SU-DHL-6 (cell line): ENCODE data around the gene F12.

Experiments used
- H2AFZ ChIP-seq: fragments of 200-600 bp; sonication (generic); 2 replicates; pipeline ENCODE4 v1.6.1; 2014; ENCODE audit warnings: low read depth, mild to moderate bottlenecking, moderate library complexity, mixed read lengths, antibody characterized with exemption, low read length; ENCODE audit not compliant: severe bottlenecking
- H3F3A ChIP-seq: fragments of 200-600 bp; shearing (Covaris generic); 2 replicates; pipeline ENCODE4 v1.6.0; 2016; ENCODE audit warnings: antibody characterized with exemption, mild to moderate bottlenecking; ENCODE audit not compliant: insufficient read depth
- H3K27ac ChIP-seq: fragments of 200-600 bp; sonication (generic); 2 replicates; pipeline ENCODE4 v1.5.1; 2016; ENCODE audit warnings: low read depth, mild to moderate bottlenecking, low read length, moderate library complexity, mixed read lengths
- H3K27me3 ChIP-seq: fragments of 200-600 bp; sonication (generic), shearing (Covaris generic); 2 replicates; pipeline ENCODE4 v1.6.0; 2014; ENCODE audit warnings: mild to moderate bottlenecking, low read length
- H3K36me3 ChIP-seq: fragments of 200-600 bp; sonication (generic); 2 replicates; pipeline ENCODE4 v1.6.1; 2014; ENCODE audit warnings: mild to moderate bottlenecking, low read length, mixed read lengths
- H3K4me2 ChIP-seq: fragments of 300-600, 200-600 bp; shearing (Covaris generic), sonication (generic); 2 replicates; pipeline ENCODE4 v1.6.0; 2014; ENCODE audit warnings: low read length, low read depth, mild to moderate bottlenecking; ENCODE audit not compliant: poor library complexity, severe bottlenecking
- H3K4me3 ChIP-seq: fragments of 200-600 bp; sonication (generic); 2 replicates; pipeline ENCODE4 v1.5.1; 2014; ENCODE audit warnings: antibody characterized with exemption, low read length, mild to moderate bottlenecking, mixed read lengths; ENCODE audit not compliant: insufficient read depth, poor library complexity, severe bottlenecking
- H3K79me2 ChIP-seq: fragments of 200-600 bp; sonication (generic); 2 replicates; pipeline ENCODE4 v1.6.1; 2014; ENCODE audit warnings: mild to moderate bottlenecking, low read length, moderate library complexity; ENCODE audit not compliant: insufficient read depth
- H3K9ac ChIP-seq: fragments of 200-600 bp; sonication (generic); 2 replicates; pipeline ENCODE4 v1.7.0; 2014; ENCODE audit warnings: mild to moderate bottlenecking, low read length
- H3K9me2 ChIP-seq: fragments of 200-600 bp; sonication (generic); replicated peaks from 2 replicates; pipeline ENCODE4 v1.6.1; 2014; ENCODE audit warnings: low read length; ENCODE audit not compliant: insufficient read depth
- H3K9me3 ChIP-seq: fragments of 200-600 bp; sonication (generic); 2 replicates; pipeline ENCODE4 v1.6.1; 2014; ENCODE audit warnings: low read length, mixed read lengths; ENCODE audit not compliant: insufficient read depth
- H4K20me1 ChIP-seq: fragments of 200-600 bp; sonication (generic); 2 replicates; pipeline ENCODE4 v1.6.1; 2014; ENCODE audit warnings: low read depth, mild to moderate bottlenecking, antibody characterized with exemption, low read length, moderate library complexity, mixed read lengths
- CTCF ChIP-seq: fragments of 200-600 bp; sonication (generic); IDR thresholded peaks from one replicate; pipeline ENCODE4 v1.5.1; 2017; ENCODE audit warnings: antibody characterized with exemption, mild to moderate bottlenecking, low read length, moderate library complexity; ENCODE audit not compliant: insufficient read depth, poor library complexity, severe bottlenecking
- EZH2phosphoT487 ChIP-seq: fragments of 200-600 bp; sonication (generic), shearing (Covaris generic); conservative IDR thresholded peaks from 2 replicates; pipeline ENCODE4 v1.6.1; 2018; ENCODE audit warnings: mild to moderate bottlenecking, antibody characterized with exemption, low read length, moderate library complexity, mixed read lengths

F12 gene

GRCh38 chr5:177455036-177455660 lies 45.8 kb upstream of the F12 start:
- H3F3A ChIP-seq: peaks cover 13% of the 10 kb centered on the region
- peaks cover 3% of the 10 kb centered on the region; the same call in 1 of the 2 replicates for H4K20me1 ChIP-seq
- H3K27me3 ChIP-seq: no peaks in the 10 kb centered on the region
- no peaks in the 10 kb centered on the region for H3K9me3 ChIP-seq
- TF ChIP-seq CTCF (peak; percentile 68), EZH2phosphoT487 (no peak)
- peak overlapping the region; percentile 96 for H3K4me2 ChIP-seq
- peak overlapping the region; percentile 93 for H3K27ac ChIP-seq
- peak overlapping the region; percentile 71 for H2AFZ ChIP-seq
- H3K79me2 ChIP-seq: no peaks in the 10 kb centered on the region
- H3K9ac ChIP-seq: peak overlapping the region; percentile 85
- H3K9me2 ChIP-seq: no peaks in the 10 kb centered on the region
- H3K36me3 ChIP-seq: no peaks in the 10 kb centered on the region
- H3K4me3 ChIP-seq: peak overlapping the region; percentile 68

GRCh38 chr5:177454397-177455035 lies 45.2 kb upstream of the F12 start:
- Histone ChIP-seq H3K4me3 (peak overlapping the region; percentile 68), H3K4me2 (peak overlapping the region; percentile 96), H3K27me3 (no peaks in the 10 kb centered on the region), H3K9ac (peak overlapping the region; percentile 85), H3K36me3 (no peaks in the 10 kb centered on the region), H3K9me3 (no peaks in the 10 kb centered on the region), H2AFZ (peak overlapping the region; percentile 71), H3K9me2 (no peaks in the 10 kb centered on the region), H4K20me1 (peaks cover 3% of the 10 kb centered on the region; the same call in 1 of the 2 replicates), H3K79me2 (no peaks in the 10 kb centered on the region), H3F3A (peaks cover 13% of the 10 kb centered on the region), H3K27ac (peak overlapping the region; percentile 93)
- no peak for TF ChIP-seq EZH2phosphoT487
- TF ChIP-seq CTCF: peak; percentile 81

- Histone ChIP-seq H3F3A (peaks cover 13% of the 10 kb centered on the region), H2AFZ (no peak overlapping the region), H3K9me3 (no peaks in the 10 kb centered on the region), H4K20me1 (peaks cover 3% of the 10 kb centered on the region; the same call in 1 of the 2 replicates), H3K4me3 (peak overlapping the region; percentile 35), H3K79me2 (no peaks in the 10 kb centered on the region), H3K9me2 (no peaks in the 10 kb centered on the region), H3K9ac (peak overlapping the region; percentile 85), H3K4me2 (peak overlapping the region; percentile 96), H3K27ac (no peak overlapping the region), H3K36me3 (no peaks in the 10 kb centered on the region), H3K27me3 (no peaks in the 10 kb centered on the region)
- no peak for TF ChIP-seq EZH2phosphoT487
- no peak for TF ChIP-seq CTCF
Observed at GRCh38 chr5:177453852-177454396, 44.6 kb upstream of the F12 start.
